ENCODE results near the gene CALCOCO2. TPM values are rescaled to one million over a fixed set of nuclear protein-coding genes. Genes with fewer than 3 reads are reported as not detected.

CALCOCO2 gene, protein sequence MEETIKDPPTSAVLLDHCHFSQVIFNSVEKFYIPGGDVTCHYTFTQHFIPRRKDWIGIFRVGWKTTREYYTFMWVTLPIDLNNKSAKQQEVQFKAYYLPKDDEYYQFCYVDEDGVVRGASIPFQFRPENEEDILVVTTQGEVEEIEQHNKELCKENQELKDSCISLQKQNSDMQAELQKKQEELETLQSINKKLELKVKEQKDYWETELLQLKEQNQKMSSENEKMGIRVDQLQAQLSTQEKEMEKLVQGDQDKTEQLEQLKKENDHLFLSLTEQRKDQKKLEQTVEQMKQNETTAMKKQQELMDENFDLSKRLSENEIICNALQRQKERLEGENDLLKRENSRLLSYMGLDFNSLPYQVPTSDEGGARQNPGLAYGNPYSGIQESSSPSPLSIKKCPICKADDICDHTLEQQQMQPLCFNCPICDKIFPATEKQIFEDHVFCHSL
- 10 to 100 TPM; 60.1 to 78.8 TPM for total RNA-seq

DNA sequence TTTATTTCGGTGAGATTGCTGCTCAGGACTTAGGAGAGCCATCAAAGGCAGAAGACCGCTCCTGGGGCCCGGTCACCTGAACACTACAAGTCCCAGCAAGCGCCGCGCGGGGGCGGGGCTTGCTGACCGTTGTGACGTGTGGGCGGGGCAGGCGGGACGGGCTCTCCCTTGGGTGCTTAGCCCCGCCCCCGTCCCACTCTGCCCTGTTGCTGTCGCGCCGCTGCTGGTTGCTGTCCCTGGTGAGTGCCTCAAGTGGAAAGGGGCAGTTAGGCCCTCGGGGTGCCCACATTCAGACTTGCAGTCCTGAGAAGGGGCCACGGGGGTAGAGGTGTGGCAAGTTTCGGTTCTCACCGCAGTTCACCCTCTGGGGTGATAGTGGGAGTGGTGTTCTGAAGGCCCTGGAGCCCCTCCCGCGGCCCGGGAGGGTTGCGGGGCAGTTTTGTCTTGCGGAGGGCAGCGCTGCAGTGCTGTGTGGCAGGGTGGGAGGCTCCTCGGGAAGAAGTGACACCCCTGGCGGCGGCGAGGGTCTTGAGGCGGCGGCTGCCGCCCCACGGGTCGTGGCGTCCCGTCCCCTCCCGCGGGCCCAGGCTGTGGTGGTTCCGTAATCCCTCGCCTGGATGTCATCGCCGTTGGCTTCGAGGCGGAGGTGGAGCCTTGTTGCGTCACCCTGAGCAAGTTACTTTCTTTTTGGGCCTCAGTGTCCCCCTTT is at the start of gene CALCOCO2:
Gene CALCOCO2 (plus strand): TSS at position 196 of the 709 bp plus-strand sequence. CDS start 10,673 bp downstream, outside the sequence.
- no peaks in the 10 kb centered on the region for H3K4me1 ChIP-seq (replicated peaks)
- TF ChIP-seq POLR2A (IDR thresholded peaks at IDR 0.05) (peak; percentile 96), POLR2AphosphoS5 (IDR thresholded peaks at IDR 0.05) (peak; percentile 88)
- TF ChIP-seq, protein P1, sequence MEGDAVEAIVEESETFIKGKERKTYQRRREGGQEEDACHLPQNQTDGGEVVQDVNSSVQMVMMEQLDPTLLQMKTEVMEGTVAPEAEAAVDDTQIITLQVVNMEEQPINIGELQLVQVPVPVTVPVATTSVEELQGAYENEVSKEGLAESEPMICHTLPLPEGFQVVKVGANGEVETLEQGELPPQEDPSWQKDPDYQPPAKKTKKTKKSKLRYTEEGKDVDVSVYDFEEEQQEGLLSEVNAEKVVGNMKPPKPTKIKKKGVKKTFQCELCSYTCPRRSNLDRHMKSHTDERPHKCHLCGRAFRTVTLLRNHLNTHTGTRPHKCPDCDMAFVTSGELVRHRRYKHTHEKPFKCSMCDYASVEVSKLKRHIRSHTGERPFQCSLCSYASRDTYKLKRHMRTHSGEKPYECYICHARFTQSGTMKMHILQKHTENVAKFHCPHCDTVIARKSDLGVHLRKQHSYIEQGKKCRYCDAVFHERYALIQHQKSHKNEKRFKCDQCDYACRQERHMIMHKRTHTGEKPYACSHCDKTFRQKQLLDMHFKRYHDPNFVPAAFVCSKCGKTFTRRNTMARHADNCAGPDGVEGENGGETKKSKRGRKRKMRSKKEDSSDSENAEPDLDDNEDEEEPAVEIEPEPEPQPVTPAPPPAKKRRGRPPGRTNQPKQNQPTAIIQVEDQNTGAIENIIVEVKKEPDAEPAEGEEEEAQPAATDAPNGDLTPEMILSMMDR (IDR thresholded peaks at IDR 0.05) = peak in 1 of 4 experiments; percentile 36
- intact Hi-C loops (cut with DNase I) = no loop called here
- no peaks in the 10 kb centered on the region for H3K36me3 ChIP-seq
- H3K4me3 ChIP-seq = peak within 1 kb of the TSS; percentile 68 to 72
- H3K27me3 ChIP-seq (replicated peaks; ENCODE audit: insufficient read depth) = no peaks in the 10 kb centered on the region
- under 1% methylated on average over 48 of the region's 48 CpGs for WGBS
- no peaks in the 10 kb centered on the region for H3K9me3 ChIP-seq
- H3K27ac ChIP-seq = peak within 1 kb of the TSS; percentile 91 to 95
- DNase-seq (ENCODE audit: low spot score) = peak; percentile 95

DNA sequence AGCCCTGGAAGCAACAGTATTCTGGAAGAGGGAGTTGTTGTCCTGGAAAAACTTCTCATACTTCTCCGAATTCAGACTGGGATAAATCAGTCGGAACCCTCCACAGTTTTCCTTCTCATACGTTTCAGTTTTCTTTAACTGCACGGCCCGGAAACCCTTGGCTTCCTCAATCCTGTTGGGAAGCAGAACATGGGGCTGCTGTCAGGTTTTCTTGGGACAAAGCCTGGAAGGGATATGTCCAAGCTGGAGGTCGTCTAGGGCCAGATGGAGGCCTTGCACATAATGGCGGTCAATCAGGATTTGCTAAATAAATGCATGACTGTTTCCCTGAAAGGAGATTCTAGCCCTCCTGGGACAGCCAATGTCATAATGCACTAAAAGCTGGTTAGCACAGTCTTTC is 43.0 kb upstream of the CALCOCO2 start:
- no peaks in the 10 kb centered on the region for H3K9me3 ChIP-seq
- 79% methylated on average over 7 of the region's 7 CpGs for WGBS
- no peak overlapping the region for H3K4me3 ChIP-seq
- H3K36me3 ChIP-seq = no peaks in the 10 kb centered on the region
- intact Hi-C loops (cut with DNase I) = no loop called here
- TF ChIP-seq POLR2A (IDR thresholded peaks at IDR 0.05) = no peak
- no peak for DNase-seq (ENCODE audit: low spot score)
- H3K4me1 ChIP-seq (replicated peaks) = no peaks in the 10 kb centered on the region
- H3K27me3 ChIP-seq (replicated peaks; ENCODE audit: insufficient read depth) = no peaks in the 10 kb centered on the region
- H3K27ac ChIP-seq = no peak overlapping the region

DNA sequence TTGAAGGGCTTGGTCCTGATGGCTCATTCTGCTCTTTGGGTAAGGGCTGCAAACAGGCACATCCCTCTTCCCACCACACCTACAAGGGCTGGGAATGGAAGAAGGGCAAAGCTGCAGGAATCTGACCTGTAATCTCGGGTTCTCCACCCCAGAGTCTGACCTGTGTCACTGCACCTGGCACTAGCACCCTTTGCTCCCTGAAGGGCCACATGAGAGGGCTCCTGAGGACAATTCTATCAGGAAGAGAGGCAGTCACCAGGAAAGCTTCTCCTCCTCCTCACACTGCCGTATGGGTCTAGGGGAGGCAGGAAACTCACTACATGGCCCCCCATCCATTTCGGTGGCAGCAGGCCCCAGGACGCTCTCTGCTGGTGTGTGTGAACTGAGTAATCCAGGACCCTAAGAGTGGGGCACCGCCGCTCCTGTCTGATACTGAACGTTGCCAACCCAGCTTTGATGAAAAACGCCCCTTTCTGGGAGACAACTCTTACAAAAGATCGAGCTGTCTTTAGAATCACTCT is 40.2 kb upstream of the CALCOCO2 start:
- no peak for DNase-seq (ENCODE audit: low spot score)
- no peak for TF ChIP-seq POLR2AphosphoS5 (IDR thresholded peaks at IDR 0.05)
- no peak for TF ChIP-seq POLR2A (IDR thresholded peaks at IDR 0.05)
- TF ChIP-seq, protein P1 (IDR thresholded peaks at IDR 0.05) = no peak
- H3K27ac ChIP-seq = peak overlapping the region; percentile 46 to 53
- H3K36me3 ChIP-seq = no peaks in the 10 kb centered on the region
- H3K27me3 ChIP-seq (replicated peaks; ENCODE audit: insufficient read depth) = no peaks in the 10 kb centered on the region
- no peaks in the 10 kb centered on the region for H3K4me1 ChIP-seq (replicated peaks)
- H3K9me3 ChIP-seq = no peaks in the 10 kb centered on the region
- H3K4me3 ChIP-seq = no peak overlapping the region
- WGBS = 28% methylated on average over 9 of the region's 9 CpGs
- intact Hi-C loops (cut with DNase I) = loop anchor here (5.0 kb wide), 2 partner anchors 63 to 118 kb away; partner anchors contain the start of gene HOXB13

DNA sequence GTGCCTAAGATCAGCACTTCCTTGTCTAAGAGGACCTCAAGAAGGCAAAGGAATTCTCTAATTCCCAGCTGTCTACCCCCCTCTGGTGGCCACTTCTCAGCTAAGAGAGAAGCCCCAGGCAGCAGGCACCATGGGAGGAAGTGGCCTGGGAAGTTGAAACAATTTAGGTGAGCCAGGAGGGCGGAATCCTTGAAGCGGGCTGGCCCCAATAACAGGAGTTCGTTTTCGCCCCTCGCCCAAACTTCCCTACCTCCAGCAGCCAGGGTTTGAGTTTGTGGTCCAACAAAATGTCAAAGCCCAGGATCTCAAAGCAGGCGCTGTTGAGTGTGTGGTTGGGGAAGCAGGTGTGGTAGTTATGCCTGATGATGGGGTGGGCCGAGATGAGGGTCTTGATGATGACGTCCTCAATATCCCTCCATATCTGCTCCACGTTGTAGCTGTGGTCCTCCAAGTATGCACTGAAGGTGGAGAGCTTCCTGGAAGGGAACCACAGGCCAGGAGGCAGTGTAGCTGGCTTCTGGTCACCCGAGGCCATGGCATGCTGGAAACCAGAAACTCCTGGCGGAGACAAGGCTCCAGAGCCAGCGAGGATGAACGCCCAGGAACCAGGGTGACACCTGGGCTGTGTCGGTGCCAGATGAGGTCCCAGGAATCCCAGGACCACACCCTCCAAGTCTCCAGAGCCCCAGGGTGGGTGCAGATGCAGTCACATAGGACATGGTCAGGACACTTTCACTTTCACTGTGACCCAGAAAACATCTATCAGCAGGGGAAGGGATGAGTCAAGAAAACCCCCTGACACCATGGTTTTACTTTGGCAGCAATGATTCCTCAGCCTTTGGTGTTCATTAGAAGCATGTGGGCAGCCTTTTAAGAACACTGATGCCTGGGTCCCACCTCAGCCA is 39.5 kb upstream of the CALCOCO2 start:
- intact Hi-C loops (cut with DNase I) = loop anchor here (5.0 kb wide), 2 partner anchors 64 to 119 kb away; partner anchors contain the start of gene HOXB13
- Histone ChIP-seq H3K4me3 (no peak overlapping the region), H3K9me3 (no peaks in the 10 kb centered on the region), H3K27ac (peak overlapping the region; percentile 46 to 53), H3K36me3 (no peaks in the 10 kb centered on the region), H3K4me1 (replicated peaks) (no peaks in the 10 kb centered on the region), H3K27me3 (replicated peaks; ENCODE audit: insufficient read depth) (no peaks in the 10 kb centered on the region)
- TF ChIP-seq POLR2A (IDR thresholded peaks at IDR 0.05) = no peak
- peak; percentile 89 for TF ChIP-seq POLR2AphosphoS5 (IDR thresholded peaks at IDR 0.05)
- TF ChIP-seq, protein P1 (IDR thresholded peaks at IDR 0.05) = peak; percentile 70 to 94 (median 92)
- peak; percentile 95 for DNase-seq (ENCODE audit: low spot score)
- WGBS = 40% methylated on average over 14 of the region's 14 CpGs

All from prostate gland (tissue), 2 donors.